Glutamatergic neuron (in vitro differentiated cells): ENCODE data around the gene CBY2. TPM values are rescaled to one million over a fixed set of nuclear protein-coding genes. Genes with fewer than 3 reads are reported as not detected.

Source experiments
- DNase-seq: peaks from one replicate; pipeline ENCODE4 v3.0.0; 2022
- H3K27ac Mint-ChIP-seq: one replicate; pipeline ENCODE4 v1.8.0; 2020; ENCODE audit warnings: mild to moderate bottlenecking, mixed read lengths, inconsistent platforms; ENCODE audit not compliant: unreplicated experiment
- H3K27me3 Mint-ChIP-seq: one replicate; pipeline ENCODE4 v1.8.0; 2020; ENCODE audit warnings: mild to moderate bottlenecking, moderate library complexity, mixed read lengths, inconsistent platforms; ENCODE audit not compliant: unreplicated experiment
- H3K36me3 Mint-ChIP-seq: one replicate; pipeline ENCODE4 v1.8.0; 2020; ENCODE audit warnings: mild to moderate bottlenecking, mixed read lengths, inconsistent platforms; ENCODE audit not compliant: unreplicated experiment
- H3K4me1 Mint-ChIP-seq: one replicate; pipeline ENCODE4 v1.8.0; 2020; ENCODE audit warnings: mild to moderate bottlenecking, low read depth, mixed read lengths, inconsistent platforms; ENCODE audit not compliant: unreplicated experiment
- H3K4me3 Mint-ChIP-seq: one replicate; pipeline ENCODE4 v1.8.0; 2020; ENCODE audit warnings: mild to moderate bottlenecking, mixed read lengths, inconsistent platforms; ENCODE audit not compliant: unreplicated experiment
- H3K9me3 Mint-ChIP-seq: one replicate; pipeline ENCODE4 v1.8.0; 2020; ENCODE audit warnings: mild to moderate bottlenecking, moderate library complexity, mixed read lengths, inconsistent platforms; ENCODE audit not compliant: unreplicated experiment
- total RNA-seq: library from RNA; stranded (reverse); fragmentation: NEBNext Ultra II Directional; extraction: Animal tissue kit (Norgen Biotek cat#: 25700); gene quantifications from one replicate; pipeline ENCODE4 v1.2.1, GENCODE V29; 2021; ENCODE audit not compliant: unreplicated experiment
- TF ChIP-seq, protein P1 (sequence below): fragments of 200-600 bp; sonication (generic); IDR thresholded peaks from one replicate; pipeline ENCODE4 v1.5.0; 2021; ENCODE audit not compliant: partially characterized antibody, unreplicated experiment

CBY2 gene
- total RNA-seq, 1 donor from 2014 or later: not detected

DNA sequence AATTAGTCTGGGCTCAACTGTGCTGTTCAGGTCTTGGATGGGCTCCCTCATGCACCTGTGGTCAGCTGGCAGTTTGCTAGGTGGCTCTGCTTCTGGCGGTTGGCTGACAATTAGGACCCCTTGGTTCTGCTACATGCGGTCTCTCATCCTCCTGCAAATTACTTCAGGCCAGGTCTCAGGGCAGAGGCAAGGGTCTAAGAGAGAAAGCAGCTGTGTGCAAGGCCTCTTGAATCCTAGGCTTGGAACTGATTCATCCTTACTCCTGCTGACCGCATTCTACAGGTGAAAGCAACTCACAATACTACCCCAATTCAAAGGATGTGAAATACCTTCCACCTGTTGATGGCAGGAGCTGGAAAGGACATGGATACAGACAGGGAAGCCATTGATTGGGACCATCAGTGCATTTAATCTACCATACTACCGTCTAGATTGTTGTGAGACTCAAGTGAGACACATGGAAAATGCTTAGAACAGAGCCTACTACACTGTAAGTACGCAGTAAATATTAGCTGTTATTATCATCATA is 19.1 kb downstream of the CBY2 start:
- no peak overlapping the region for H3K4me3 Mint-ChIP-seq
- DNase-seq: no peak
- peaks cover 5% of the 10 kb centered on the region for H3K27me3 Mint-ChIP-seq
- TF ChIP-seq, protein P1, sequence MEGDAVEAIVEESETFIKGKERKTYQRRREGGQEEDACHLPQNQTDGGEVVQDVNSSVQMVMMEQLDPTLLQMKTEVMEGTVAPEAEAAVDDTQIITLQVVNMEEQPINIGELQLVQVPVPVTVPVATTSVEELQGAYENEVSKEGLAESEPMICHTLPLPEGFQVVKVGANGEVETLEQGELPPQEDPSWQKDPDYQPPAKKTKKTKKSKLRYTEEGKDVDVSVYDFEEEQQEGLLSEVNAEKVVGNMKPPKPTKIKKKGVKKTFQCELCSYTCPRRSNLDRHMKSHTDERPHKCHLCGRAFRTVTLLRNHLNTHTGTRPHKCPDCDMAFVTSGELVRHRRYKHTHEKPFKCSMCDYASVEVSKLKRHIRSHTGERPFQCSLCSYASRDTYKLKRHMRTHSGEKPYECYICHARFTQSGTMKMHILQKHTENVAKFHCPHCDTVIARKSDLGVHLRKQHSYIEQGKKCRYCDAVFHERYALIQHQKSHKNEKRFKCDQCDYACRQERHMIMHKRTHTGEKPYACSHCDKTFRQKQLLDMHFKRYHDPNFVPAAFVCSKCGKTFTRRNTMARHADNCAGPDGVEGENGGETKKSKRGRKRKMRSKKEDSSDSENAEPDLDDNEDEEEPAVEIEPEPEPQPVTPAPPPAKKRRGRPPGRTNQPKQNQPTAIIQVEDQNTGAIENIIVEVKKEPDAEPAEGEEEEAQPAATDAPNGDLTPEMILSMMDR: no peak
- H3K9me3 Mint-ChIP-seq: no peaks in the 10 kb centered on the region
- no peaks in the 10 kb centered on the region for H3K36me3 Mint-ChIP-seq
- peaks cover 8% of the 10 kb centered on the region for H3K4me1 Mint-ChIP-seq
- H3K27ac Mint-ChIP-seq: no peak overlapping the region

DNA sequence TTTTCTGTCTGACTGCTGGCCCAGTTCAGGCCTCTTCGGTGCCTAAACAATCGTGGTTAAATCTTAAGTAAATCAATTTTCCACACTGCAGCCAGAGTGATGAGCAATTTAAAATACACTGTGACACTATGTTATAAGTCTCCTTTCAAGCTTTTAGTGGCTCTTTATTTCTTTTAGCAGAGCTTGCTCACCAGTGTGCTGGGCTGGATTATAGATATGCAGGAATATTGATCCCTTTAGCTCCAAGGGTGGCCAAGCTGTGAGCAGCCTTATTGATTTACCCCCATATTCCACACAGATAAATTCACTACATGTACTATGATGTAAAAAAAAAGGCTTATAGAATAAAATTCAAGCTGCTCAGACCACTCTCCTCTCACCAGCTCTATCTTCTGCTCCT is 21.7 kb downstream of the CBY2 start:
- Mint-ChIP-seq H3K27ac (no peak overlapping the region), H3K9me3 (no peaks in the 10 kb centered on the region), H3K4me1 (peaks cover 8% of the 10 kb centered on the region), H3K4me3 (peak overlapping the region; percentile 7), H3K27me3 (peaks cover 7% of the 10 kb centered on the region), H3K36me3 (no peaks in the 10 kb centered on the region)
- no peak for DNase-seq
- TF ChIP-seq, protein P1: no peak

DNA sequence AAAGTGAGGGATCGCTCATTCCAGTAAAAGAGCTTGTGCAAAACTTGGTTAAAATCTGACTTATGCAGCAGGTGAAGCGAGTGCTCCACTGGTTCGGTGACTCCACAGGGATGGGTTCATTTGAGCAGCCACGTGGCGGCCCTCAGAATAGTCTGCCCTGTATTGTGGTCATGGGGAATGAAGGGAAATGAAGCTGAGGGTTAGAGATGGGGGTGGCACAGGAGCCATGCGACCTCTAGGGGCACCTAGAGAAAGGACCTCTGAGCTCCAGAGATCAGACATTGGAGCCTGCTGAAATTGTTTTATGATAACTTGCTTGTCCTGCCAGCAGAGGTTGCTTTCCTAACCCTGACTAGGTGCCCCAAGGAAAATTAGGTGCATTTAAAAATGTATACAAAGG is 26.6 kb downstream of the CBY2 start:
- Mint-ChIP-seq H3K27me3 (peaks cover 10% of the 10 kb centered on the region), H3K9me3 (no peaks in the 10 kb centered on the region), H3K27ac (no peak overlapping the region), H3K36me3 (no peaks in the 10 kb centered on the region), H3K4me3 (no peak overlapping the region), H3K4me1 (peaks cover 4% of the 10 kb centered on the region)
- TF ChIP-seq, protein P1: peak; percentile 25
- DNase-seq: peak; percentile 21

DNA sequence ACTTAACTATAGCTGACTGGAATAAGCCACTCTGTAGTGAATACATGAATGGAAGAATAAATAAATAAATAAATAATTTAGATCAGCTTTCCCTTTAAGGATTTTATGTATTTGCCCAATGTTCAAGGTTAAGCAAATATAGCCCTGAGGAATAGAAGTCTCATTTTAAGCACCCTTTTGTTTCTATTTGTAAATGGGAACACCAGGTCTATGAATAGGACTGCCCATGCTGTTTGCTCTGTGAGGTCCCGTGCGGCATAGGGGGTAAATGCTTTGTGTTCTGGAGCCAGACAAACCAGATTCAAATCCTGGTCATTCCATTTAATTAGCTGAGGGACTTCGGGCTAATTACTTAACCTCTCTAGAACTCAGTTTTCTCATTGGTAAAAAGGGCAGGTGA is 29.3 kb downstream of the CBY2 start:
- TF ChIP-seq, protein P1: no peak
- Mint-ChIP-seq H3K27me3 (peaks cover 5% of the 10 kb centered on the region), H3K4me3 (no peak overlapping the region), H3K27ac (no peak overlapping the region), H3K4me1 (no peaks in the 10 kb centered on the region), H3K9me3 (no peaks in the 10 kb centered on the region), H3K36me3 (no peaks in the 10 kb centered on the region)
- DNase-seq: no peak

DNA sequence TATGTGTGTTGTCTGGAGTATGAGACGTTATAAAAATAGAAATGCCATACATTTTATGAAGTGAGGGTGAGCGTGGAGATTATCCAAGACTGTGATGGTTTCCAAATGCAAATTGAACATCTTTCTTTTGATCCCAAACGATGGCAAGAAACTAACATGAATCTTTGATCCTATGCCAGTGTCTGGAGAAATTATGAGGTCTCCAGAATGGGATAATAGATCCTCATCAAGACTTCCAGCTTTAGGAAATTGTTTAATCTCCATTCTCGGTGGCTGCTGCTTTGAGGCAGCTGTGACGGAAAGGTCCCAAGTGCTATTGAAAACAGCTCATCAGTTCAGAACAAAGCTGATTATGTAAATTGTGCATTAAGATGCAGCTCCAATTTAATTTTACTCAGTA is 30.8 kb downstream of the CBY2 start:
- no peak overlapping the region for H3K4me3 Mint-ChIP-seq
- H3K27me3 Mint-ChIP-seq: peaks cover 5% of the 10 kb centered on the region
- H3K4me1 Mint-ChIP-seq: no peaks in the 10 kb centered on the region
- H3K27ac Mint-ChIP-seq: no peak overlapping the region
- no peaks in the 10 kb centered on the region for H3K36me3 Mint-ChIP-seq
- TF ChIP-seq, protein P1: no peak
- H3K9me3 Mint-ChIP-seq: no peaks in the 10 kb centered on the region
- no peak for DNase-seq
